Neuronal stem cell (in vitro differentiated cells): ENCODE data around the gene MYG1.
A peak's percentile ranks its signal among the peaks of the same experiment; 100 is the strongest.

Source experiments
- DNase-seq: peaks from one replicate; pipeline ENCODE4 v3.0.0-alpha.2; 2013; ENCODE audit warnings: low spot score
- H2AFZ ChIP-seq: one replicate; pipeline ENCODE4 v1.6.1; 2013; ENCODE audit warnings: mild to moderate bottlenecking, low read length, inconsistent platforms
- H2AK5ac ChIP-seq: 2 replicates; pipeline ENCODE4 v1.6.1; 2013; ENCODE audit warnings: low read depth, mild to moderate bottlenecking, inconsistent platforms, low read length, moderate library complexity, mixed read lengths
- H2BK120ac ChIP-seq: 2 replicates; pipeline ENCODE4 v1.6.1; 2013; ENCODE audit warnings: low read depth, mild to moderate bottlenecking, inconsistent platforms, low read length, moderate library complexity, mixed read lengths
- H2BK12ac ChIP-seq: one replicate; pipeline ENCODE4 v1.6.1; 2013; ENCODE audit warnings: low read length, inconsistent platforms
- H2BK15ac ChIP-seq: 2 replicates; pipeline ENCODE4 v1.6.1; 2013; ENCODE audit warnings: mild to moderate bottlenecking, low read length, inconsistent platforms, mixed read lengths
- H2BK5ac ChIP-seq: one replicate; pipeline ENCODE4 v1.6.1; 2013; ENCODE audit warnings: inconsistent platforms, mild to moderate bottlenecking, low read length, moderate library complexity
- H3K14ac ChIP-seq: one replicate; pipeline ENCODE4 v1.6.1; 2013; ENCODE audit warnings: low read length, inconsistent platforms
- H3K18ac ChIP-seq: 2 replicates; pipeline ENCODE4 v1.6.1; 2013; ENCODE audit warnings: low read length, inconsistent platforms
- H3K23ac ChIP-seq: 2 replicates; pipeline ENCODE4 v1.6.1; 2013; ENCODE audit warnings: low read depth, mild to moderate bottlenecking, mixed read lengths, low read length, inconsistent platforms; ENCODE audit not compliant: poor library complexity
- H3K27ac ChIP-seq: replicated peaks from 3 replicates; pipeline ENCODE4 v1.5.1; 2013; ENCODE audit warnings: low read length, inconsistent platforms
- H3K27me3 ChIP-seq, 3 experiments: 2 replicates each; pipeline ENCODE4 v1.6.1; 2013; ENCODE audit warnings: low read length in 3 of 3, mild to moderate bottlenecking in 2 of 3, inconsistent platforms in 1 of 3, low read depth in 1 of 3, mixed read lengths in 1 of 3, moderate library complexity in 1 of 3; ENCODE audit not compliant: control insufficient read depth in 3 of 3, insufficient read depth in 3 of 3
- H3K36me3 ChIP-seq, 2 donors: replicated peaks in 1 of 2; 2 replicates each; pipeline ENCODE4 v1.6.1; 2013; ENCODE audit warnings: low read length in 2 of 2; ENCODE audit not compliant: control insufficient read depth in 2 of 2, insufficient read depth in 2 of 2
- H3K4ac ChIP-seq: 2 replicates; pipeline ENCODE4 v1.6.1; 2013; ENCODE audit warnings: inconsistent platforms, mild to moderate bottlenecking, low read length, moderate library complexity
- H3K4me1 ChIP-seq, 2 donors: 1 replicate in 1 of 2; 2 replicates in 1 of 2; pipeline ENCODE4 v1.6.1; 2013; ENCODE audit warnings: low read length in 2 of 2, low read depth in 1 of 2; ENCODE audit not compliant: control insufficient read depth in 2 of 2, insufficient read depth in 1 of 2
- H3K4me2 ChIP-seq: one replicate; pipeline ENCODE4 v1.6.1; 2013; ENCODE audit warnings: mild to moderate bottlenecking, low read length, inconsistent platforms; ENCODE audit not compliant: insufficient read depth, poor library complexity, severe bottlenecking
- H3K4me3 ChIP-seq, 2 donors: 2 replicates each; pipeline ENCODE4 v1.5.1; 2013; ENCODE audit warnings: low read length in 2 of 2, mild to moderate bottlenecking in 2 of 2, inconsistent platforms in 1 of 2, moderate library complexity in 1 of 2
- H3K79me1 ChIP-seq: one replicate; pipeline ENCODE4 v1.6.1; 2013; ENCODE audit warnings: low read depth, mild to moderate bottlenecking, inconsistent platforms, low read length, moderate library complexity
- H3K9ac ChIP-seq: one replicate; pipeline ENCODE4 v1.6.1; 2013; ENCODE audit warnings: mild to moderate bottlenecking, low read depth, low read length, inconsistent platforms; ENCODE audit not compliant: poor library complexity
- H3K9me3 ChIP-seq, 2 donors: replicated peaks in 1 of 2; 2 replicates each; pipeline versions ENCODE3 to v1.6.1; 2013; ENCODE audit warnings: low read length in 2 of 2, mild to moderate bottlenecking in 2 of 2, inconsistent platforms in 1 of 2, low read depth in 1 of 2, mixed read lengths in 1 of 2, moderate library complexity in 1 of 2; ENCODE audit not compliant: control insufficient read depth in 2 of 2, insufficient read depth in 1 of 2
- H4K8ac ChIP-seq: one replicate; pipeline ENCODE4 v1.6.1; 2013; ENCODE audit warnings: low read depth, mild to moderate bottlenecking, inconsistent platforms, low read length, moderate library complexity
- H4K91ac ChIP-seq: one replicate; pipeline ENCODE4 v1.6.1; 2013; ENCODE audit warnings: low read length, low read depth, mild to moderate bottlenecking, inconsistent platforms; ENCODE audit not compliant: poor library complexity
- WGBS, 2 donors: extraction: QIAGEN DNeasy Blood & Tissue Kit; methylation state at CpG; one replicate each; pipeline ENCODE4 v1.1.7; 2013; ENCODE audit warnings: missing lambda C conversion rate in 2 of 2, mixed read lengths in 1 of 2; ENCODE audit not compliant: insufficient read length in 2 of 2, insufficient replicate concordance in 1 of 2; ENCODE audit errors: extremely low coverage in 2 of 2; 5-methylcytosine and 5-hydroxymethylcytosine counted together

Gene MYG1

GRCh38 chr12:53343449-53343848 lies 44.0 kb downstream of the MYG1 start:
- H3K4ac ChIP-seq: no peak overlapping the region
- H3K36me3 ChIP-seq: no peaks in the 10 kb centered on the region
- H3K9me3 ChIP-seq: no peaks in the 10 kb centered on the region
- no peak overlapping the region for H2AFZ ChIP-seq
- no peak overlapping the region for H3K27ac ChIP-seq
- H2BK120ac ChIP-seq: no peak overlapping the region
- H4K8ac ChIP-seq: no peak overlapping the region
- H3K27me3 ChIP-seq: peaks cover 0 to 63% (median 4%) of the 10 kb centered on the region in 3 experiments
- peaks cover 5 to 15% of the 10 kb centered on the region in 2 donors for H3K4me1 ChIP-seq
- no peak overlapping the region for H3K14ac ChIP-seq
- no peak overlapping the region for H3K4me2 ChIP-seq
- no peak for DNase-seq
- no peak overlapping the region for H2BK5ac ChIP-seq
- WGBS, 2 donors: no CpG with 5 or more reads among the region's 3 CpGs
- no peak overlapping the region for H4K91ac ChIP-seq
- H3K79me1 ChIP-seq: no peaks in the 10 kb centered on the region
- H3K23ac ChIP-seq: no peak overlapping the region
- H3K18ac ChIP-seq: no peak overlapping the region
- no peak overlapping the region for H2AK5ac ChIP-seq
- H3K4me3 ChIP-seq: no peak overlapping the region
- no peak overlapping the region for H2BK12ac ChIP-seq
- H3K9ac ChIP-seq: no peak overlapping the region
- no peak overlapping the region for H2BK15ac ChIP-seq

GRCh38 chr12:53343969-53344368 lies 44.5 kb downstream of the MYG1 start:
- Histone ChIP-seq H3K4me1 (peaks cover 5 to 10% of the 10 kb centered on the region in 2 donors), H2BK120ac (no peak overlapping the region), H4K91ac (no peak overlapping the region), H3K23ac (no peak overlapping the region), H4K8ac (no peak overlapping the region), H3K9ac (no peak overlapping the region), H3K4me3 (no peak overlapping the region), H3K4ac (no peak overlapping the region), H3K18ac (no peak overlapping the region), H2BK15ac (no peak overlapping the region), H3K27me3 (peaks cover 0 to 59% (median 4%) of the 10 kb centered on the region in 3 experiments), H3K9me3 (no peaks in the 10 kb centered on the region), H2BK12ac (no peak overlapping the region), H3K79me1 (no peaks in the 10 kb centered on the region), H2AFZ (peak overlapping the region; percentile 92), H3K27ac (no peak overlapping the region), H2BK5ac (no peak overlapping the region), H2AK5ac (no peak overlapping the region), H3K36me3 (no peaks in the 10 kb centered on the region), H3K14ac (no peak overlapping the region), H3K4me2 (no peak overlapping the region)
- no peak for DNase-seq
- no CpG with 5 or more reads among the region's 4 CpGs for WGBS, 2 donors

- no CpG with 5 or more reads among the region's 19 CpGs for WGBS, 2 donors
- Histone ChIP-seq H2AFZ (peak overlapping the region; percentile 92), H3K18ac (peak overlapping the region; percentile 93), H2BK5ac (no peak overlapping the region), H3K27ac (no peak overlapping the region), H3K4me3 (peak overlapping the region; percentile 49 to 74), H3K9me3 (no peaks in the 10 kb centered on the region), H3K36me3 (no peaks in the 10 kb centered on the region), H3K23ac (no peak overlapping the region), H4K8ac (peak overlapping the region; percentile 95), H3K4me2 (peak overlapping the region; percentile 93), H2AK5ac (no peak overlapping the region), H2BK15ac (peak overlapping the region; percentile 89), H4K91ac (no peak overlapping the region), H3K4me1 (peaks cover 5 to 10% of the 10 kb centered on the region in 2 donors), H2BK12ac (no peak overlapping the region), H3K14ac (no peak overlapping the region), H3K9ac (peak overlapping the region; percentile 87), H3K79me1 (no peaks in the 10 kb centered on the region), H3K4ac (no peak overlapping the region), H2BK120ac (peak overlapping the region; percentile 49), H3K27me3 (peaks cover 0 to 56% (median 4%) of the 10 kb centered on the region in 3 experiments)
- no peak for DNase-seq
These were observed 45.0 kb downstream of the MYG1 start for GRCh38 chr12:53344487-53344823.

GRCh38 chr12:53344824-53345485 lies 45.5 kb downstream of the MYG1 start:
- Histone ChIP-seq H3K36me3 (no peaks in the 10 kb centered on the region), H3K4ac (no peak overlapping the region), H3K4me2 (peak overlapping the region; percentile 93), H3K14ac (no peak overlapping the region), H3K27ac (no peak overlapping the region), H3K27me3 (peaks cover 0 to 52% (median 4%) of the 10 kb centered on the region in 3 experiments), H3K9me3 (no peaks in the 10 kb centered on the region), H2BK5ac (no peak overlapping the region), H3K4me1 (peaks cover 5 to 10% of the 10 kb centered on the region in 2 donors), H3K23ac (peak overlapping the region; percentile 50), H3K79me1 (no peaks in the 10 kb centered on the region), H4K8ac (no peak overlapping the region), H3K9ac (peak overlapping the region; percentile 87), H2BK15ac (peak overlapping the region; percentile 89), H2AFZ (peak overlapping the region; percentile 92), H2BK120ac (peak overlapping the region; percentile 57), H3K4me3 (peak overlapping the region; percentile 49 to 90), H2AK5ac (no peak overlapping the region), H2BK12ac (no peak overlapping the region), H3K18ac (peak overlapping the region; percentile 94), H4K91ac (no peak overlapping the region)
- no CpG with 5 or more reads among the region's 50 CpGs for WGBS, 2 donors
- peak; percentile 51 for DNase-seq
